ENCODE measurements around the gene DPEP2.
"Not testable (repeated sequence)": the region's sequence is repeated elsewhere in the genome, so short reads cannot be mapped to it uniquely, and the experiment has no call there.

Gene DPEP2, protein sequence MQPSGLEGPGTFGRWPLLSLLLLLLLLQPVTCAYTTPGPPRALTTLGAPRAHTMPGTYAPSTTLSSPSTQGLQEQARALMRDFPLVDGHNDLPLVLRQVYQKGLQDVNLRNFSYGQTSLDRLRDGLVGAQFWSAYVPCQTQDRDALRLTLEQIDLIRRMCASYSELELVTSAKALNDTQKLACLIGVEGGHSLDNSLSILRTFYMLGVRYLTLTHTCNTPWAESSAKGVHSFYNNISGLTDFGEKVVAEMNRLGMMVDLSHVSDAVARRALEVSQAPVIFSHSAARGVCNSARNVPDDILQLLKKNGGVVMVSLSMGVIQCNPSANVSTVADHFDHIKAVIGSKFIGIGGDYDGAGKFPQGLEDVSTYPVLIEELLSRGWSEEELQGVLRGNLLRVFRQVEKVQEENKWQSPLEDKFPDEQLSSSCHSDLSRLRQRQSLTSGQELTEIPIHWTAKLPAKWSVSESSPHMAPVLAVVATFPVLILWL

DNA sequence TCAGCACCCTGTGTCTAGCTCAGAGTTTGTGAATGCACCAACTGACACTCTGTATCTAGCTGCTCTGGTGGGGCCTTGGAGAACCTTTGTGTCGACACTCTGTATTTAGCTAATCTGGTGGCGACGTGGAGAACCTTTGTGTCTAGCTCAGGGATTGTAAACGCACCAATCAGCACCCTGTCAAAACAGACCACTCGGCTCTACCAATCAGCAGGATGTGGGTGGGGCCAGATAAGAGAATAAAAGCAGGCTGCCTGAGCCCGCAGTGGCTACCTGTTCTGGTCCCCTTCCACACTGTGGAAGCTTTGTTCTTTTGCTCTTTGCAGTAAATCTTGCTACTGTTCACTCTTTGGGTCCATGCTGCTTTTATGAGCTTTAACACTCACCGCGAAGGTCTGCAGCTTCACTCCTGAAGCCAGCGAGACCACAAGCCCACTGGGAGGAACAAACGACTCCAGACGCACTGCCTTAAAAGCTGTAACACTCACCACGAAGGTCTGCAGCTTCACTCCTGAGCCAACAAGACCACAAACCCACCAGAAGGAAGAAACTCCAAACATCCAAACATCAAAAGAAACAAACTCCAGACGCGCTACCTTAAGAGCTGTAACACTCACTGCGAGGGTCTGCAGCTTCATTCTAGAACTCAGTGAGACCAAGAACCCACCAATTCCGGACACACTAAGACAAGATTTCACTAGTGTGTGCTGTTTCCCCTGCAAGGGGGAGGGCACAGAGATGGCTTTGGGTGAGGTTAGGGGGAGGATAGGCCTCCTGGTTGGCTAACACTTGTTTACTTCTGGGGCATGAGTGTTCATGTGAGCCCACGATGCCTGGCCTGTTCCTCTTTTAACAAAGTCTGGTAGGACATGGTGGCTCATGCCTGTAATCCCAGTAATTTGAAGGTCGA is at the start of gene DPEP2:
Gene DPEP2 (minus strand): TSS at position 706 of the 910 bp plus-strand sequence. CDS start 6,272 bp downstream, outside the sequence.
- in situ Hi-C loops (cut with HindIII; ENCODE audit: low pct_ligation_motif_present, low pct_unique_long_range_greater_than_20kb, low sequenced_read_pairs), result loop anchor here (25.0 kb wide), 1 partner anchor 213 kb away; no protein-coding TSS in a partner anchor
- DNase-seq, result not testable (repeated sequence)

DNA sequence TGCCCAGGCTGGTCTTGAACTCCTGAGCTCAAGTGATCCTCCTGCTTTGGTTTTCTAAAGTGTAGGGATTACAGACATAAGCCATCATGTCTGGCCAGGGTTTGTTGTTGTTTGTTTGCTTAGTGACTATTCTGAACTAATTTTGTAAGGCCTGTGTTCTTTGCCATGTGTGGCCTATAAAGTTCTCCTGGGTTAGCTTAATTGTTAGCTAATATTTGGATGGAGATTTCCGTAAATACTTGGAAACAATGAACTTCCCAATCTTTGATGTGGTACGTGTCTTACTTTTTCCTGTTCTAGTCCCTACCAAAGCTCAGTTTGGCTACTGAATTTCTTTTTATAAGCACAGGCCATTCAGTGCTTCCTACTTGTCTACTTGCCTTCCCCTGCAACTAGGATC is 48.7 kb upstream of the DPEP2 start:
- in situ Hi-C loops (cut with HindIII; ENCODE audit: low pct_ligation_motif_present, low pct_unique_long_range_greater_than_20kb, low sequenced_read_pairs), result no loop called here
- DNase-seq, result no peak

DNA sequence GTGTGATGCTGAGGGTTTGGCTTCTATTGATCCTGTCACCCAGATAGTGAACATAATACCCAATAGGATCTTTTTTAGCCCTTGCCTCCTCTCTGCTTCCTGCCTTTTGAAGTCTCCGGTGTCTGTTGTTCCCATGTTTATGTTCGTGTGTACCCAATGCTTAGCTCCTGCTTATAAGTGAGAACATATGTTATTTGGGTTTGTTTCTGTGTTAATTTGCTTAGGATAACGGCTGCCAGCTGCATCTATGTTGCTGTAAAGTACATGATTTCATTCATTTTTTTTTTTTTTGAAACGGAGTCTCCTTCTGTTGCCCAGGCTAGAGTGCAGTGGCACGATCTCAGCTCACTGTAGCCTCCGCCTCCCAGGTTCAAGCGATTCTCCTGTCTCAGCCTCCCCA is 46.8 kb upstream of the DPEP2 start:
- in situ Hi-C loops (cut with HindIII; ENCODE audit: low pct_ligation_motif_present, low pct_unique_long_range_greater_than_20kb, low sequenced_read_pairs), result no loop called here
- DNase-seq, result no peak

DNA sequence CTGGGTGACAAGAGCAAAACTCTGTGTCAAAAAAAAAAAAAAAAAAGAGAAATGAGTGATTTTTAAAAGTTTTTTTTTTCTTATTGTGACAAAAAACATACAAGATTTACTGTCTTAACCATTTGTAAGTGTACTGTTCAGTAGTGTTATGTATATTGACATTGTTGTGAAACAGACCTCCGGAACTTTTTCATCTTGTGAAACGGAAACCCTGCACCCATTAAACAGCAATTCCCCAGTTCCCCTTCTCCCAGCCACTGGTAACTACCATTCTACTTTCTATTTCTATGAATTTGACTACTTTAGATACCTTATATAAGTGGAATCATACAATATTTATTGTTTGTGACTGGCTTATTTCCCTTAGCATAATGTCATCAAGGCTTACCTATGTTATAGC is 42.5 kb upstream of the DPEP2 start:
- in situ Hi-C loops (cut with HindIII; ENCODE audit: low pct_ligation_motif_present, low pct_unique_long_range_greater_than_20kb, low sequenced_read_pairs), result no loop called here

DNA sequence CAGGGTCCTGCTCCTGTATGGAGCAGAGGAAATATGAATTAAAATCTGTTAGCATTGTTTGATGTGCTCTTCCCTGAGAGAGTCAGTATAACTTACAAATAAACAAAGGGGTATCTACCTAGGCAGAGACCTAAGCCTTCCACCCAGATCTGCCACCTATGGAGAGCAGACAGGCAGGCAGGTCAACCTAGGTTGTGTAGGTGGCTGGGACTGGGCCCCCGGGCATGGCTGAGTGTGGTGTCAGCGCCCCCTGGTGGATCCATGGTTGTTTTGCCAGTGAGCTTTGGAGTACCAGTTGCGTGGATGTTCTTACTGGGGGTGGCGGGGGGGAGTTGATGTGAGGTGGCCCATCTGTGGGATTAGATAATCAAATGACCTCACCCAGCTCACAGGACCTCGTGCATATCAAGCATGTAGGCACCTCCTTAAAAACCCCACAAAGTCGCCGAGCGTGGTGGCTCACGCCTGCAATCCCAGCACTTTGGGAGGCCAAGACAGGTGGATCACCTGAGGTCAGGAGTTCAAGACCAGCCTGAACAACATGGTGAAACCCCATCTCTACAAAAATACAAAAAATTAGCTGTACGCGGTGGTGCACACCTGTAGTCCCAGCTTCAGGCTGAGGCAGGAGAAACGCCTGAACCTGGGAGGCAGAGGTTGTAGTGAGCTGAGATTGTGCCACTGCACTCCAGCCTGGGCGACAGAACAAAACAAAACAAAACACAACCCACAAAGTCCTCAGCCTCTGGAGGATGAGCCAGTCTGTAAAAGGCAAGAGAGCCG is 41.4 kb upstream of the DPEP2 start:
- in situ Hi-C loops (cut with HindIII; ENCODE audit: low pct_ligation_motif_present, low pct_unique_long_range_greater_than_20kb, low sequenced_read_pairs), result no loop called here
- DNase-seq, result peak; percentile 73

More for the DNA sequence above, 42.5 kb upstream of the DPEP2 start:
- DNase-seq, result no peak

DNA sequence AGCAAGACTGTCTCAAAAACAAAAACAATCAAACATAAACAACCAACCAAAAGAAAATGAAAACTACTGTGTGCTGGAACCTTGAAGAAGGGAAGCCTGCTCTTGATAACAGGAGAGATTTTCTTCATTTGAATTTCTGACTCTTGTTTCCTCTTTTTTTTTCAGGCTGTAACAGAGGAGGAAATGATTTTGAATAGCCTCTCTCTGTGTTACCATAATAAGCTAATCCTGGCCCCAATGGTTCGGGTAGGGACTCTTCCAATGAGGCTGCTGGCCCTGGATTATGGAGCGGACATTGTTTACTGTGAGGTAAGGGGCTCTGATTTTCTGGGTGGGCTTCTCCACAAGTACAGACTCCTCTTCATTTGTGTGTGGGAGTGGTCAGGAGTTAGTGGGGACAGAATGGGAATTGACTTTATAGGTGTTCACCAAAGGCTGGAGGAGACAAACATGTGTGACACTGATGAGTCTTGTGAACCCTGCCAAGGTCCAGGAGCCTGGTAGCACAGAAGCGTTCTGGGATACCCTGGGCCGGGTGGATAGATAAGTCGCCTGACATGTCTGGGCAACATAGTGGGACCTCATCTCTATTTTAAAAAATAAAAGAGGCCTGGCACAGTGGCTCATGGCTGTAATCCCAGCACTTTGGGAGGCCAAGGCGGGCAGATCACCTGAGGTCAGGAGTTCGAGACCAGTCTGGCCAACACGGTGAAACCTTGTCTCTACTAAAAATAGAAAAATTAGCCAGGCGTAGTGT is 38.7 kb upstream of the DPEP2 start:
- in situ Hi-C loops (cut with HindIII; ENCODE audit: low pct_ligation_motif_present, low pct_unique_long_range_greater_than_20kb, low sequenced_read_pairs), result no loop called here
- no peak for DNase-seq

DNA sequence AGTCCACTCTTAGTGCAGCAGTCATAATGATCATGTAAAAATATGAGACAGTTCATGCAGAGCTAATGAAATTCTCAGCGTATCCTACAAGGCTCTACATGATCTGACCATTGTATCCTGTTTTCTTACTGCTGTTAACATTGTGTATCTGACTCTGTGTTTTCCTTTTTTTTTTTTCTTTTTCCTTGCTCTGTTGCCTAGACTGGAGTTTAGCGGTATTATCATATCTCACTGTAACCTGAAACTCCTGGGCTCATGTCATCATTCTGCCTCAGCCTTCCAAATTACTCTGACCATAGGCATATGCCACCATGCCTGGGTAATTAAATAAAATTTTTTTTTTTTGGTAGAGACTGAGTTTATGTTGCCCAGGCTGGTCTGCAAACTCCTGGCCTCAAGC is 35.9 kb upstream of the DPEP2 start:
- DNase-seq, result no peak
- in situ Hi-C loops (cut with HindIII; ENCODE audit: low pct_ligation_motif_present, low pct_unique_long_range_greater_than_20kb, low sequenced_read_pairs), result no loop called here

DNA sequence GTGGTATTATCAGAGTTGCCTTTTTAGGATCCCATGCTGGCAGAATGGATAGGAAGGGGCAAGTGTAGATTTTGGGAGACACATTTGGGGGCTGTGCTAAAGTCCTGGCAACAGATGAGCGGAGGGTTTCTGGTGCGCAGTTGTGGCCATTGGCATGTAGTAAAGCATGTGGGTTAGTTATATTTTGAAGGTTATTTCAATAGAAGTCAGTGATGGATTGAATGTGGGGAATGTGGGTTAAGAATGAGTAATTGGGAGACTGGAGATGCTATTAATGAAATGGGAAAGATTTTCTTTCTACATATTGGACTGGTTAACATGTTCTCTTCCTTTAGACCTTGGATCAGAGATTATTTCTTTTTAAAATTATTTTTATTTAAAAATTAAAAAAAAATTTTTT is 33.8 kb upstream of the DPEP2 start:
- in situ Hi-C loops (cut with HindIII; ENCODE audit: low pct_ligation_motif_present, low pct_unique_long_range_greater_than_20kb, low sequenced_read_pairs), result no loop called here
- no peak for DNase-seq

DNA sequence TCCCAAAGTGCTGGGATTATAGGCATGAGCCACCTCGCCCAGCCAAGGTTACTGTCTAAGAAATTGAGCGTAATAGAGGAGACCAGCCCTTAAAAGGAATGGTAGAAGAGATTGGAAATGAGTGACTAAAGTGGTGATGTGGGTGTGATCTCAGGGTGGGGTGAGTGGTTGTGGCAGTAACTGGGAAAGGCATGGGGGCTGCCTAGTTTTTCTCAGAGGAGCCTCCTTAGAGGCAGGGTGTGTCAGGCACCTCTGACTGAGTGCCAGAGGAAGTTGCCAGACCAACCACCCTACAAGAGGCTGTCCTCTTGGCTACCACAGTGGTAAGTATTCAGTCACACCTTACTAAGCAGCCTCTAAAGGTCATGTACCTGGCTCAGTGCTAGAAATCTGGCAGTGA is 32.7 kb upstream of the DPEP2 start:
- DNase-seq, result no peak
- in situ Hi-C loops (cut with HindIII; ENCODE audit: low pct_ligation_motif_present, low pct_unique_long_range_greater_than_20kb, low sequenced_read_pairs), result no loop called here

DNA sequence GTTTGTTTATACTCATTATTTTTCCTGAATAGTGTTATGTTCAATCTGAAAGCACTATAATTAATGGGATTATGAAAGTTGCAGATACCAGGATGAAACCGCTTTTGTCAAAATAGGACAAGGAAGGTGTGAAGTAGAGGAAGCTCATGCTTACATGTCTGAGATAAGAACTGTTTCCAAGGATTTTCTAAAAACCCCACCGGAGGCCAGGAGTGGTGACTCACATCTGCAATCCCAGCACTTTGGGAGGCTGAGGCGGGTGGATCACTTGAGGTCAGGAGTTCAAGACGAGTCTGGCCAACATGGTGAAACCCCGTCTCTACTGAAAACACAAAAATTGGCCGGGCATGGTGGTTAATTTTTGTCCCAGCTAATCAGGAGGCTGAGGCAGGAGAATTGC is 30.8 kb upstream of the DPEP2 start:
- DNase-seq, result peak; percentile 46
- in situ Hi-C loops (cut with HindIII; ENCODE audit: low pct_ligation_motif_present, low pct_unique_long_range_greater_than_20kb, low sequenced_read_pairs), result not testable (repeated sequence)

DNA sequence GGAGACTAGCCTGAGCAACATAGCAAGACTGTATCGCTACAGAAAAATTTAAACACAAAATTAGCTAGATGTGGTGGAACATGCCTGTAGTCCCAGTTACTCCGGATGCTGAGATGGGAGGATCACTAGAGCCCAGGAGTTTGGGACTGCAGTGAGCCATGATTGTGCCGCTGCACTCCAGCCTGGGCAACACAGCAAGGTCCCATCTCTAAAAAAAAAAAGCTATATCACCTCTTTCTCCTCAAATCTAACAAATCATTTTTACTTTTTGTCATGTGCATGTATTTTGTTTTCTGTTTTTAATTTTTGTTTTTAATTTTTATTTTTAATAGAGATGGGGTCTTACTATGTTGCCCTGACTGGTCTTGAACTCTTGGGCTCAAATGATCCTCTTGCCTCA is 29.7 kb upstream of the DPEP2 start:
- in situ Hi-C loops (cut with HindIII; ENCODE audit: low pct_ligation_motif_present, low pct_unique_long_range_greater_than_20kb, low sequenced_read_pairs), result no loop called here
- DNase-seq, result no peak

DNA sequence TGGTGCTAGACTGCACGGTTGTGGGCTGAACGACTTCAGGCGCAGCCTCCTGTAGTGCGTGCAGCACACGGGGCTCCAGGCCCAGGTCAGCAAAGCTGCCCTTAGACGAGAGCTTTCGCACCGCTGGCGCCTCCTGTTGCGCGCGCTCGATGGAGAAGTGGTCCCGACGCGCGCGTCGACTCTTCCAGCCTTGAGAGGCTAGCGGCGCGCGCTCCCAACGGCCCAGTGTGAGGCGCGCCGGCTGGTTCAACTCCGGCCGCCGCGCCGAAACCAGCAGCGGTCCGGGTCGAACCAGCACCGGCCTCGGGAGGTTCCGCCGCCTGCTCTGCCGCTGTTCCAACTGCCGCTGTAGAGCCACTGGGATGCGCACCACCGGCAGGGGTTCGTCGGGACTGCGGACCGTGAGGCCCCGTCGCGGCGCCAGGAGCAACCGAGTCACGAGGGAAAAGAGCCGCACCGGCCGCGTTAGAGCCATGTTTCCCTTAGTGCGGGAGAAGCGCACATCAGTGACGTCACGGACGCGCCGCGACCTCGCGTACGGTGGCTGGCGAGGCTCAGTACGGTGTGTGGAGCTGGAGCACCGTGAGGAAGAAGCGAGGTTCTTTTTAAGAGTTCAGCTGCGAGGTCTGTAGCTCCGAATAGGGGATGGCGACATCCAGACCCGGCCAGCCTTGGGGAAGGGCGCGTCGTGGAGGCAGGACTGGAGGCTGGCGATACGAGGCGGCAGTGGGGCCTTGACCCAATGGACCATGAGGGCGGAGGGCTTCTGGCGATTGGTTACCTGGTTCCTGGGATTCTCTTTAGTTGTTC is 23.6 kb upstream of the DPEP2 start, which contains the start of the genes DDX28 and DUS2:
Gene DDX28 (minus strand): TSS at position 505 of the 810 bp plus-strand sequence. CDS start 30 bp downstream, at position 475.
Gene DUS2 (plus strand): TSS at position 557 of the 810 bp plus-strand sequence. CDS start 14,740 bp downstream, outside the sequence.
- in situ Hi-C loops (cut with HindIII; ENCODE audit: low pct_ligation_motif_present, low pct_unique_long_range_greater_than_20kb, low sequenced_read_pairs), result no loop called here
- peak; percentile 95 for DNase-seq

DNA sequence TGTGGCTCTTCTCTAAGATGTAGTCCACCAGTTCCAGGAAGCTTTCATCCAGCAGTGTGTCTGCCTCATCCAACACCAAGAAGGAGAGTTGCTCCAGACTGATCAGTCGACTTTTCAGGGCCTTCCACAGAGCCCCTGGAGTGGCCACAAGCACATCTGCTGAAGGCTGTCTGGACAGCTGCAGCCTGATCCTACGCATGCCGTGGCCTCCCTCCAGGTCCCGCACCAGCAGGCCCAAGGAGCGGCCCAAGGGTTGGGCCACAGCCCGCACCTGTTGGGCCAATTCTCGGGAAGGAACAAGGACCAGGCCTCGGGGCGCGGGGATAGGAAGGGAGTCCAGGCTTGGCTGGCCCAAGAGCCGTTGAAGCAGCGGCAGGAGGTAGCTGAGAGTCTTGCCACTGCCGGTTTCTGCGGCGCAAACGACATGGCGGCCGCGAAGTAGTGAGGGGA is 23.0 kb upstream of the DPEP2 start:
- in situ Hi-C loops (cut with HindIII; ENCODE audit: low pct_ligation_motif_present, low pct_unique_long_range_greater_than_20kb, low sequenced_read_pairs), result no loop called here
- DNase-seq, result no peak

DNA sequence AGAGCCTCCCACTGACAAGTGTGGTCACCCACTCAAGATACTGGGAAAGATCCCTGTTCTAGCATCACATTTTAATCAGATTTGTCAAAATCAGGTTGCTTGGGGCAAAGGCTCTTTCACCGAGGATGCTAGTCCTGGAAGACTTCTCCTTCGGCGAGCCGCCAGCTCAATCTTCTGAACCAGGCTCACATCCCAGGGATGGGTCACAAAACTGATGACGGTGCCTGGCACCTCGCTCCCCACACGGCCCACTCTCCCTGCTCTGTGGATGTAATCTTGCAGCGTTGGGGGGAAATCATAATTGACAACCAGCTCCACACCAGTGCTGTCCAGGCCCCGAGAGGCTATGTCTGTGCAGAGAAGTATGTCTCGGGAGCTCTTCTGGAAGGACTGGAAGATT is 22.2 kb upstream of the DPEP2 start:
- in situ Hi-C loops (cut with HindIII; ENCODE audit: low pct_ligation_motif_present, low pct_unique_long_range_greater_than_20kb, low sequenced_read_pairs), result no loop called here
- no peak for DNase-seq

DNA sequence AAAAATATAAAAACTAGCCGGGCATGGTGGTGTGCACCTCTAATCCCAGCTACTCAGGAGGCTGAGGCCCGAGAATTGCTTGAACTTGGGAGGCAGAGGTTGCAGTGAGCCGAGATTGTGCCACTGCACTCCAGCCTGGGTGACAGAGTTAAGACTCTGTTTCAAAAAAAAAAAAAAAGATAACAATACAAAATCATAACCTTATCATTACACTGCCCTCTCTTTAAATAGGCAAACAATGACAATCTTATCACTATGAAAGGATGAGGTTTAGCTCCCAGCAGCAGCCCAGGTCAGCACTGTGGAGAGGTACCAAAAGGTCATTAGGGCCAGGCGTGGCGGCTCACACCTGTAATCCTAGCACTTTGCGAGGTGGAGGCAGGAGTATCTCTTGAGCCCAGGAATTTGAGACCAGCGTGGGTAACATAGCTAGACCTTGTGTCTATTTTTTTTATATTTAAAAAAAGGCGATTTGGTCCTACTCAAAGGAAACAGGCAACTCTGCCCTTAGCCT is 19.9 kb upstream of the DPEP2 start:
- DNase-seq, result no peak
- in situ Hi-C loops (cut with HindIII; ENCODE audit: low pct_ligation_motif_present, low pct_unique_long_range_greater_than_20kb, low sequenced_read_pairs), result no loop called here

DNA sequence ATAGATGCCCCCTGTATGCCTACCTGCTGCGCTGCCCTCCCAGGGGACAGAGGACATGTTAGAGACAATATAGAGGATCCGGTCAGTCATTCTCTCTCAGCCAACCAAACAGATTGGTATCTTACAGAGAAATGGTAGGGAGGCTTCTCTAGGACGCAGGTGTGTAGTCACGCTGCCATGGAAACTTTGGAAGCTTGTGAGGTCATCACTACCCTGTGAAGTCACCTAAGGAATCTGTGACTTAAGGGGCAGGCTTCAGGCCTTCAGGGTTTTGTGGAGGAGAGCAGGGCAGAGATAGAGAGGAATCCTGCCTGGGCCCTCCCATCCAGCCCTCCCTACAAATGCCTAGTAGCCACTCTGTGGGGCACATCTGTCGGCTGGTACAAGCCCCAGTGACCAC is 16.4 kb upstream of the DPEP2 start, which contains the start of gene DPEP2NB:
Gene DPEP2NB (minus strand): TSS at position 231 of the 400 bp plus-strand sequence. CDS start 141 bp downstream, at position 90.
- in situ Hi-C loops (cut with HindIII; ENCODE audit: low pct_ligation_motif_present, low pct_unique_long_range_greater_than_20kb, low sequenced_read_pairs), result no loop called here
- no peak for DNase-seq

DNA sequence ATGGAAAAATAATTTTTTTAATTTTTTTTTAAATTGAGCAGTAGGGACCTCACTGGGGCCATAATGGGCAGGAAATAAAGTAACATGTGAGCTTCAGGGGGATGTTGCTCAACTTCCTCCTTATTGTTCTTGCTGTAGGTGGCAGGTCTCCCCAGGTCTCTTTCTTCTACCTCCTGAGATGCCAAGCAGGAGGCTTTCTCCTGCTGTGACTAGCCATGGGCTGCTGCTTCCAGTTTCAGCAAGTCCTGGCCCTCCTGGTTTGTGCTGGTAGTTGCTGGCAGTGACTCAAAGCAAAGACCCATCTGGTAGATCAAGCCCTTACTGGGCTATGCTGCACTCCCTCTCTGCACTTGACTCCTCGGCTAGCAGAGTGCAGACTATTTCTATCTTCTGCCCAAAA is 14.2 kb upstream of the DPEP2 start:
- no peak for DNase-seq
- in situ Hi-C loops (cut with HindIII; ENCODE audit: low pct_ligation_motif_present, low pct_unique_long_range_greater_than_20kb, low sequenced_read_pairs), result no loop called here

Data from ACHN (cell line).